BJ (cell line): Measurements from ENCODE around the gene LRRC1. TPM values are rescaled to one million over a fixed set of nuclear protein-coding genes. Genes with fewer than 3 reads are reported as not detected.

Experiments
- CTCF ChIA-PET: fragments of 350-600 bp; formaldehyde crosslinking; extraction: SDS; loops from one replicate; lab custom pipeline; 2021; ENCODE audit warnings: antibody characterized with exemption, inconsistent platforms; lab: Yijun Ruan, JAX
- POLR2A ChIA-PET: fragments of 300-600 bp; sonication (Branson Sonifier 250); formaldehyde crosslinking; extraction: SDS; loops from one replicate; lab custom pipeline; 2021; ENCODE audit warnings: antibody characterized with exemption; lab: Charles Lee
- DNase-seq: peaks from one replicate; pipeline ENCODE4 v3.0.0-alpha.2; 2011; ENCODE audit warnings: low read depth
- H3K27me3 ChIP-seq: 2 replicates; pipeline ENCODE4 v1.6.0; 2011; ENCODE audit warnings: low read length; ENCODE audit not compliant: control insufficient read depth, insufficient read depth
- H3K36me3 ChIP-seq: 2 replicates; pipeline ENCODE4 v1.5.1; 2011; ENCODE audit warnings: low read length; ENCODE audit not compliant: control insufficient read depth, insufficient read depth
- H3K4me3 ChIP-seq: 2 replicates; pipeline ENCODE4 v1.5.1; 2011; ENCODE audit warnings: low read depth, mild to moderate bottlenecking, control low read depth, low read length
- CTCF ChIP-seq: IDR thresholded peaks from 2 replicates; pipeline ENCODE4 v1.5.1; 2011; ENCODE audit warnings: low read depth, mild to moderate bottlenecking, control low read depth, inconsistent platforms, low read length, moderate library complexity; ENCODE audit not compliant: insufficient read depth
- polyA plus RNA-seq: library from polyadenylated mRNA; depleted of rRNA; stranded (reverse); fragments of >200 nt; gene quantifications from 2 replicates; pipeline ENCODE4 v1.2.3, GENCODE V29; 2011

LRRC1 gene
- polyA plus RNA-seq, 1 experiment, result 4.3 TPM

DNA sequence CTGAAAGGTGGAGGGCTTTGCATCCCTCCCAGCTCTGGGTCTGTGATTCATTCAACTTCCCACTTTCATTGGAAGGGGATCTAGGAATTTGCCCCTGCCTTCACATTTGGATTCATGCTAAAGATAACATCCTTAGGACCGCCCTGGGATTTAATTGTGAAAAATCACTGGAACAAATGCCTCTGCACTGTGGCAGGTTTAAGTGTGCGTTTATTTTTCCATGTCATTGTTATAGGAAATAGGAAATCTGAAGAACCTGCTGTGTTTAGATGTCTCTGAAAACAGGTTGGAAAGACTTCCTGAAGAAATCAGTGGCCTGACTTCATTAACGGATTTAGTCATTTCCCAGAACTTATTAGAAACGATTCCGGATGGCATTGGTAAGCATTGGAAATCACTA lies 104.7 kb downstream of the LRRC1 start:
- ChIA-PET CTCF (no interaction called here), POLR2A (no interaction called here)
- no peak for DNase-seq
- TF ChIP-seq CTCF, result no peak
- Histone ChIP-seq H3K36me3 (no peaks in the 10 kb centered on the region; the same call in none of the 2 replicates), H3K4me3 (no peak overlapping the region), H3K27me3 (no peaks in the 10 kb centered on the region)

DNA sequence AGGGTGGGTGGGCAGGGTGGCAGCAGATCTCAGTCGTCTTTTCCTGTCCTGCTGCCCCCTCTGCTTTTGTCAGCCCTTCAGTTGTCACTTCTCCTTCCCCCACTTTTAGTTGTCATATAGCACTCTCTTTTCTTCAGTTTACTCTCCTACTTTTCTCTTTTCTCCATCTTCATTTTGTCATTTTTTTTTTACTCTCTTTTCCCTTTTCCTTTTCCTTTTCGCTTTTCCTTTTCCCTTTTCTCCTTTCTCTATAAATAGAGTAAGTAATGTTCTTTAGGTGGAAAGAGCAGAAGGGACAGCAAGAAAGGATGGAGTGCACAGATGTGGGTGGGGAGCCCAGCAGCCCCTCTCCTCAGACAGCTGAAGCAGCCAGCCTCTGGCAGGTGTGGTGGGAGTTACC lies 108.6 kb downstream of the LRRC1 start:
- H3K4me3 ChIP-seq, result no peak overlapping the region
- no peak for TF ChIP-seq CTCF

GRCh38 chr6:53906103-53906502 lies 111.3 kb downstream of the LRRC1 start:
- no peak for DNase-seq
- TF ChIP-seq CTCF, result no peak
- ChIA-PET CTCF (interaction anchor here (0.9 kb wide), 1 partner anchor 112 kb away, joined by 3 read pairs; no protein-coding TSS in a partner anchor), POLR2A (no interaction called here)
- H3K27me3 ChIP-seq, result no peaks in the 10 kb centered on the region
- H3K36me3 ChIP-seq, result no peaks in the 10 kb centered on the region; the same call in none of the 2 replicates
- H3K4me3 ChIP-seq, result no peak overlapping the region

More for the DNA sequence above, 108.6 kb downstream of the LRRC1 start:
- POLR2A ChIA-PET, result no interaction called here
- H3K27me3 ChIP-seq, result no peaks in the 10 kb centered on the region
- H3K36me3 ChIP-seq, result no peaks in the 10 kb centered on the region; the same call in none of the 2 replicates
- CTCF ChIA-PET, result no interaction called here
- DNase-seq, result no peak

- TF ChIP-seq CTCF, result no peak
- DNase-seq, result no peak
- H3K4me3 ChIP-seq, result no peak overlapping the region
- no peaks in the 10 kb centered on the region; the same call in none of the 2 replicates for H3K36me3 ChIP-seq
- H3K27me3 ChIP-seq, result no peaks in the 10 kb centered on the region
- ChIA-PET CTCF (interaction anchor here (0.9 kb wide), 1 partner anchor 11 kb away, joined by 3 read pairs; no protein-coding TSS in a partner anchor), POLR2A (no interaction called here)
Observed at GRCh38 chr6:53906842-53907241, 112.0 kb downstream of the LRRC1 start.

- no peaks in the 10 kb centered on the region for H3K27me3 ChIP-seq
- DNase-seq, result no peak
- H3K4me3 ChIP-seq, result no peak overlapping the region
- POLR2A ChIA-PET, result no interaction called here
- TF ChIP-seq CTCF, result no peak
- no peaks in the 10 kb centered on the region for H3K36me3 ChIP-seq
- CTCF ChIA-PET, result interaction anchor here (1.4 kb wide), 1 partner anchor 16 kb away, joined by 4 read pairs; no protein-coding TSS in a partner anchor
Observed at GRCh38 chr6:53910834-53911233, 116.0 kb downstream of the LRRC1 start.
